MM.1S (cell line): ENCODE data around the gene CREBL2.

Experiments
- DNase-seq: peaks from one replicate; pipeline ENCODE4 v3.0.0-alpha.2; 2015
- H2AFZ ChIP-seq: fragments of 300-600 bp; sonication (generic); 2 replicates; pipeline ENCODE4 v1.6.0; 2016; ENCODE audit warnings: antibody characterized with exemption, low read length
- H3F3A ChIP-seq: fragments of 300-600 bp; sonication (generic); 2 replicates; pipeline ENCODE4 v1.6.1; 2016; ENCODE audit warnings: mild to moderate bottlenecking, antibody characterized with exemption, low read length, moderate library complexity, mixed read lengths; ENCODE audit not compliant: insufficient read depth
- H3K27ac ChIP-seq: fragments of 300-600 bp; sonication (generic); 2 replicates; pipeline ENCODE4 v1.5.1; 2016; ENCODE audit warnings: mild to moderate bottlenecking, low read length
- H3K27me3 ChIP-seq: fragments of 300-600 bp; sonication (generic); replicated peaks from 2 replicates; pipeline ENCODE4 v1.6.0; 2016; ENCODE audit warnings: low read length; ENCODE audit not compliant: insufficient read depth
- H3K36me3 ChIP-seq: fragments of 300-600 bp; sonication (generic); replicated peaks from 2 replicates; pipeline ENCODE4 v1.6.1; 2016; ENCODE audit warnings: mild to moderate bottlenecking, low read length, mixed read lengths; ENCODE audit not compliant: insufficient read depth
- H3K4me1 ChIP-seq: fragments of 300-600 bp; sonication (generic); 2 replicates; pipeline ENCODE4 v1.6.1; 2016; ENCODE audit warnings: low read length, mixed read lengths
- H3K4me2 ChIP-seq: fragments of 300-600 bp; sonication (generic); 2 replicates; pipeline ENCODE4 v1.6.0; 2016; ENCODE audit warnings: low read depth, low read length
- H3K4me3 ChIP-seq: fragments of 300-600 bp; sonication (generic); 2 replicates; pipeline ENCODE4 v1.5.1; 2016; ENCODE audit warnings: low read length, mixed read lengths
- H3K79me2 ChIP-seq: fragments of 300-600 bp; sonication (generic); 2 replicates; pipeline ENCODE4 v1.6.1; 2016; ENCODE audit warnings: mixed run types, low read length, mixed read lengths
- H3K9ac ChIP-seq: fragments of 300-600 bp; sonication (generic); 2 replicates; pipeline ENCODE4 v1.6.1; 2016; ENCODE audit warnings: low read length, mixed read lengths
- H3K9me2 ChIP-seq: fragments of 300-600 bp; sonication (generic); replicated peaks from 2 replicates; pipeline ENCODE4 v1.6.1; 2016; ENCODE audit warnings: mild to moderate bottlenecking, low read length, mixed read lengths; ENCODE audit not compliant: insufficient read depth
- H3K9me3 ChIP-seq: fragments of 300-600 bp; sonication (generic); replicated peaks from 2 replicates; pipeline ENCODE4 v1.6.1; 2016; ENCODE audit warnings: mild to moderate bottlenecking, low read length, mixed read lengths; ENCODE audit not compliant: insufficient read depth
- H4K20me1 ChIP-seq: fragments of 300-600 bp; sonication (generic); 2 replicates; pipeline ENCODE4 v1.6.1; 2016; ENCODE audit warnings: mild to moderate bottlenecking, low read length, moderate library complexity, mixed read lengths; ENCODE audit not compliant: insufficient read depth
- EZH2 ChIP-seq: fragments of 300-600 bp; sonication (generic); optimal IDR thresholded peaks from 2 replicates; pipeline ENCODE3; 2017; ENCODE audit warnings: low read depth, mild to moderate bottlenecking, antibody characterized with exemption, low read length, mixed read lengths
- EZH2phosphoT487 ChIP-seq: fragments of 300-600 bp; sonication (generic); IDR thresholded peaks from 2 replicates; pipeline ENCODE4 v1.6.1; 2018; ENCODE audit warnings: antibody characterized with exemption, low read length
- TF ChIP-seq, protein P1 (sequence below): fragments of 300-600 bp; sonication (generic); IDR thresholded peaks from 2 replicates; pipeline ENCODE4 v1.5.1; 2016; ENCODE audit warnings: antibody characterized with exemption, low read length, mixed read lengths

CREBL2 gene

DNA sequence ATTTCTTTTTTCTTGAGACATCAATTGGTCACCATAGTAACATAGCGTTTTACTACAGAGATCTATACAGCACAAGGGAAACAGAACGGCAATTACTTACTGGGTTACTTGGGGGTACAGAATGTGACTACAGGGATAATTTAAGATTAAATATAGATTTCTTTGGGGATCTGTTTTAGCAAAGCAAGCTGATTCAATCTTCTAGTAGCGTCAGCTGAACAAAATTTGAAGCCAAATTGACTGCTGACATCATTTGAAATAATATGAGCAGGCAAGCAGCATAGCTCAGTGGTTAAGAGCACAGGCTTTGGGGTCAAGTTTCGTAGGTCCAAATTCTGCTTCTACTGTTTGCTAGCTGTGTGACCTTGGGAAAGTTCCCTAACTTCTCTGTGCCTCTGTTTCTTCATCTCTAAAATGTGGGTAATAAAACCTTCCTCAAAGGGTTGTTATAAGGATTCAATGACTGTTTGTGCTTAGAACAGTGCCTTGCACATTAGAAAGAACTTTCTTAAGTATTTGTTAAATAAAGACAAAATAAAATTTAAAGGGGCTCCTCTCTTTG is 71.5 kb downstream of the CREBL2 start:
- H3K79me2 ChIP-seq: no peaks in the 10 kb centered on the region
- no peak overlapping the region for H2AFZ ChIP-seq
- TF ChIP-seq, protein P1, sequence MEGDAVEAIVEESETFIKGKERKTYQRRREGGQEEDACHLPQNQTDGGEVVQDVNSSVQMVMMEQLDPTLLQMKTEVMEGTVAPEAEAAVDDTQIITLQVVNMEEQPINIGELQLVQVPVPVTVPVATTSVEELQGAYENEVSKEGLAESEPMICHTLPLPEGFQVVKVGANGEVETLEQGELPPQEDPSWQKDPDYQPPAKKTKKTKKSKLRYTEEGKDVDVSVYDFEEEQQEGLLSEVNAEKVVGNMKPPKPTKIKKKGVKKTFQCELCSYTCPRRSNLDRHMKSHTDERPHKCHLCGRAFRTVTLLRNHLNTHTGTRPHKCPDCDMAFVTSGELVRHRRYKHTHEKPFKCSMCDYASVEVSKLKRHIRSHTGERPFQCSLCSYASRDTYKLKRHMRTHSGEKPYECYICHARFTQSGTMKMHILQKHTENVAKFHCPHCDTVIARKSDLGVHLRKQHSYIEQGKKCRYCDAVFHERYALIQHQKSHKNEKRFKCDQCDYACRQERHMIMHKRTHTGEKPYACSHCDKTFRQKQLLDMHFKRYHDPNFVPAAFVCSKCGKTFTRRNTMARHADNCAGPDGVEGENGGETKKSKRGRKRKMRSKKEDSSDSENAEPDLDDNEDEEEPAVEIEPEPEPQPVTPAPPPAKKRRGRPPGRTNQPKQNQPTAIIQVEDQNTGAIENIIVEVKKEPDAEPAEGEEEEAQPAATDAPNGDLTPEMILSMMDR: no peak
- TF ChIP-seq EZH2: no peak
- no peak for TF ChIP-seq EZH2phosphoT487
- H3K27me3 ChIP-seq: no peaks in the 10 kb centered on the region
- H3K9me2 ChIP-seq: no peaks in the 10 kb centered on the region
- H3K27ac ChIP-seq: no peak overlapping the region
- no peaks in the 10 kb centered on the region for H3F3A ChIP-seq
- no peaks in the 10 kb centered on the region for H4K20me1 ChIP-seq
- no peaks in the 10 kb centered on the region for H3K9me3 ChIP-seq
- H3K4me1 ChIP-seq: no peaks in the 10 kb centered on the region
- no peak overlapping the region for H3K4me3 ChIP-seq
- H3K4me2 ChIP-seq: no peak overlapping the region
- DNase-seq: no peak
- H3K9ac ChIP-seq: no peak overlapping the region
- no peaks in the 10 kb centered on the region for H3K36me3 ChIP-seq

DNA sequence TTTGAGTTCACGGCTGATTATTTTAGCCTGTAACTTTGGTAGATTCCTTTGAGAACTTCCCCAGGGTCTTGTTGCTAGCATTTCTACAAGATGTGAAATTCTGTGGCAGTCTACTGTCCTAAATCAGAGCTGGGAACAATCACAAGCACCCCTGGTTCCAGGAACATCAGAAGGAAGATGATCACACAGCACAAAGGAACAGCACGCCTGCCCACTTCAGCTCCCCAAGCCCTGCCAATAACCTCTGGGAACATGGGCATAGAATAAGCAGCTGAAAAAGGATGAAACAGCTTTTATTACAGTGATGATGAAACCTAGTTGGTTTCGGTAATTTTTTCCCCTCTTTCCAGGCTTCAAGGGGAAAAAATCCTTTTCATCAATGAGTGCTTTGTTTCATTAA is 72.0 kb downstream of the CREBL2 start:
- no peaks in the 10 kb centered on the region for H3K79me2 ChIP-seq
- no peaks in the 10 kb centered on the region for H3K9me3 ChIP-seq
- no peak for DNase-seq
- no peak overlapping the region for H3K4me2 ChIP-seq
- no peaks in the 10 kb centered on the region for H3K9me2 ChIP-seq
- H3K9ac ChIP-seq: no peak overlapping the region
- H3K36me3 ChIP-seq: no peaks in the 10 kb centered on the region
- no peaks in the 10 kb centered on the region for H3F3A ChIP-seq
- H3K27ac ChIP-seq: no peak overlapping the region
- no peaks in the 10 kb centered on the region for H3K27me3 ChIP-seq
- H3K4me1 ChIP-seq: no peaks in the 10 kb centered on the region
- H4K20me1 ChIP-seq: no peaks in the 10 kb centered on the region
- H3K4me3 ChIP-seq: no peak overlapping the region
- TF ChIP-seq, protein P1: no peak
- TF ChIP-seq EZH2: no peak
- TF ChIP-seq EZH2phosphoT487: no peak
- H2AFZ ChIP-seq: no peak overlapping the region

DNA sequence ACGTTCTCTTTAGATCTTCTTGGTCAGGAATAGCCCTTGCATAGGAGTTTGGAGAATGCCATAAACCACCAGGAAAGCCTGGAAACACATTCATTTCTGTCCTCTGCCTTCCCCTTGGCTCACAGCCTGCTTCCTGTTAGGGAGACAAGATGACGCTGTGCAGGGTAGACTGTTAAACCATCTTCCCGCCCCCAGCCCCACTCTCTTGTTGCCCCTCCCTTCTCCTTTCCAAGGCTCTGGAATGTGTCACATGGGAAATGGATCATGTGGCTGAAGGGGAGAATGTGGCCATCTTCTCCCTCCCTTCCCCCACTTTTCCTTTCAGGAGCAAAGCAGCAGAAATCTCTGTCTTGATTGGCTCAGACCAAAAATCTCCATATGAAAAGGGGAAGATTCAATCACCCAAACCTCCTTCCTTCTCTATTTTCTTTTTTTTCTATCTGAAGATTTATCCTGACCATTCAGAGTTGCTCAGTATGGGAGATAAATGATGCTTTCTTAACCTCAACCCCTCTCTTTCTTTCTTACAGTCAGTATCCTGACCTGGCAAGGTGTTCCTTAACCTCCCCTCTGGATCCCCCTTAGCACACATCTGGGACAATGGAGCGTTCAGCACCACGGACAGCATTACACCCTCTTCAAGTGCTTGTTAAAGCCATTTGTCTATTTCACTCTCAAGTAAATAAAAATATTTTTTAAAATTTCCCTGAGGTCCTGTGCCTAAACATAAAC is 72.9 kb downstream of the CREBL2 start:
- Histone ChIP-seq H3K79me2 (no peaks in the 10 kb centered on the region), H3K4me3 (no peak overlapping the region), H3K9me3 (no peaks in the 10 kb centered on the region), H2AFZ (no peak overlapping the region), H3K9me2 (no peaks in the 10 kb centered on the region), H3K9ac (no peak overlapping the region), H3K4me2 (no peak overlapping the region), H3F3A (no peaks in the 10 kb centered on the region), H3K36me3 (no peaks in the 10 kb centered on the region), H3K27me3 (no peaks in the 10 kb centered on the region), H4K20me1 (no peaks in the 10 kb centered on the region), H3K27ac (no peak overlapping the region), H3K4me1 (no peaks in the 10 kb centered on the region)
- no peak for DNase-seq
- TF ChIP-seq EZH2phosphoT487 (no peak), EZH2 (no peak)
- TF ChIP-seq, protein P1: no peak
